GM18873 (cell line): ENCODE results near the gene TMPRSS2.

Source experiments
- ATAC-seq: cut with Tn5 transposase; IDR thresholded peaks from one replicate; pipeline ENCODE4 v1.9.1; 2021; ENCODE audit warnings: mild to moderate bottlenecking, moderate library complexity, moderate number of reproducible peaks; ENCODE audit not compliant: unreplicated experiment, low FRiP score

TMPRSS2 gene

DNA sequence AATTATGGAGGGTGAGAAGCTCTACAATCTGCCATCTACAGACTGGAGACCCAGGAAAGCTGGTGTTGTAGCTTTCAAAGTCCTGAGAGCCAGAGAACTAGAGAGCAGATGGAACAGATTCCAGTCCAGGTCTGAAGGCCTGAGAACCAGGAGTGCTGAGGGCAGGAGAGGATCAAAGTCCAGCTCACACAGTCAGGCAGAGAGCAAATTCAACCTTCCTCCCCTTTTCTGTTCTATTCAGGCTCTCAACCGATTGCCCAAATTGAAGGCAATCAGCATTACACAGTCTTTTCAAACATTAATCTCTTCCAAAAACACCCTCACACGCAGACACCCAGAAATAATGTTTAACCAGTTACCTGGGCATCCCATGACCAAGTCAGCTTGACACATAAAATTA is 2.5 kb upstream of the TMPRSS2 start:
- ATAC-seq, result no peak

DNA sequence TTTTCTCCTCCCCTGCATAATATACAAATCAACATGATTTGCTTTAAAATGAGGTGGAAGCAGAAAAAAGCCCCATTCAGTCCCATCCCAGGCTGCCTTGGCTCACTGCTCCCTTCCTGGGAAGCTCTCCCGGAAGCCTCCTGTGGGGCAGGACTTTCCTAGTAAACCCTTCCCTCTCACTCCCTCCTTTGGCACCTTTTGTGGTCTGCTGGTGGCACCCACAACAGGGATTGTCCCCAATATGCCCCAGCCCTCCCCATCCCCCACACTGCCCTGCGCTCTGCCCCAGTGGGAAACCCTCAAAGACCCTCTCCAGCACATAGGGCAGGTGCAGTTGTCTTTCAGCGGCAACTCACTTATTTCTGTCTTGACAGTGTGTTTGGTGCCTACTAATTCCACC is 1.8 kb upstream of the TMPRSS2 start:
- ATAC-seq, result no peak

- no peak for ATAC-seq
Measured at GRCh38 chr21:41509145-41509496, 1.2 kb upstream of the TMPRSS2 start.

DNA sequence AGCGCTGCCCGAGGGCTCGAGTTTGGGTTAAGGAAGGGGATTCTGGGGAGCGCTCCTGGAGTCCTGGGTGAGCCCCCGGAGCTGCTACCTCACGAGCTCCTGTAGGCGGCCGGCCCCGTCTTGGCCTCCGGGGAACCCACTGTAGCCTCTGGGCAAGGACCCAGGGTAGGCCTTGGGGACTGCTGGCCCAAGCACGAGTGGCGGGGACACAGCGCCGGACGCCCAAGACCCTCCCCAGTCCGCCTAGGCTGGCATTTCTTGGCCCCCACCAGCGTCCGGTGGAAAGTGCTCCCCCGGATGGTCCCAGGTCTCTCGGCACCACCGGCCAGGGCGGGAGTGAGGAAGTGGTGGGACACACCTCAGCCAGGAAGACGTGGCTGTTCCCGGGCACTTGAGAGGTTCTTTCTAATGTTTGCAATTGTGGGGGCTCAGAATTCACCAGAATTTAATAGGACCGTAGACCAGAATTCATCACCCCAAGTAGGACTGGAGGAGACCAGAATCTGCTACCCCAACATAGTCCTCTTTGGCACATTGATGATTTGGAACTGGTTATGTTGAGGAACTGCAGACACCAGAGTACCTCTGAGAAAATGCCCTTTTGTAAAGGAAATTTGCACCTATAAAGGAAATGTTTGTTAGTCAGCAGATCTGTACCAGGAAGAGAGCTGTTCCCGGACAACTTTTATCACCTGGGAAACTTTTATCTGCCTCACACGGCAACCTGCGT is 622 bp upstream of the TMPRSS2 start:
- no peak for ATAC-seq

- ATAC-seq, result no peak
Measured at GRCh38 chr21:41506611-41507520, 1.1 kb downstream of the TMPRSS2 start.

DNA sequence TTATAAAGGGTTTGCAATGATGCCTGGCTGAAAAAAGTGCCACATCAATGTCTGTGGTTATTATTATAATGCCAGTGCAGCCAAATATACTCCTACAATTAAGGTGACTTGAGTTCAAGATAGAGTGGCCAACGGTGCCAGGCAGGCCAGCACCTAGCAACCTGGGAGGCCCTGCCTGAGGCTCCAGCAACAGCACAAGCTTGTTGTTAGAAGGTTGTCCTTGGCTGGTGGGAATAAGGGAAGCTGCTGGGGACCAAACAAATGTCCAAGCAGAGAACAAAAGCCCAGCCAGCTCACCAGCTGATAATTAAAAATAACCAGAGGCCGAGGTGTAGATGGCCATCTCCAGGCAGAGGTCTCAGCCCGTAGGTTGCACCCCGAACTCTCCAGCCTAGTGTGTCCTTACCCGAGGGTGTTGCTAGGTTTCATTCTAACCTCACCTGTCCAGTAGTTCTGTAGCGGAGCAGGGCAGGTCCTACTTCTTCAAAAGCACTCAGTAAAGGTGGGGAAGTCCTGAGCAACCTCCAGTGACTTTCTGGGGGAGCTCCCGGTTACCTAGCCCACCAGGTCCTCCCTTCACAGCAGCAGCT is 1.9 kb downstream of the TMPRSS2 start:
- no peak for ATAC-seq

DNA sequence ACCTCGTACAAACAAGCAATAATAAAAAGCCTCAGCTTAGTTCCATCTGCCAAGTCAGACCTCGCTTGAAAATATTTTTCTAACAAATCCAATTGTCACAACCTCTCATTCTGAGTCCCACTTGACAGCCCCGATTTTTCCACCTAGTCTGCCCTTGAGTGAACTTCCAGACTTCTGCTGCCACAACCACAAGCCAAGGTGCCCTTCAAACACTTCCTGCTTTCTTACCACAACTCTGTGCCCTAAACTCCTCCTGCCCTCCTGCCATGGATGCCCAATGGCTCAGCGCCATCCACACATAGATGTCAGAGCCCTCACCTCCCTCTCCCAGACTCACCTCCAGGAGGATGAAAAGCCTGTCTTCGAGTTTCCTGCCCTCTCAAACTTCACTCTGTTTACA is 3.9 kb downstream of the TMPRSS2 start:
- no peak for ATAC-seq

GRCh38 chr21:41503331-41503730 is 4.6 kb downstream of the TMPRSS2 start:
- ATAC-seq, result no peak

GRCh38 chr21:41501919-41502318 is 6.0 kb downstream of the TMPRSS2 start:
- ATAC-seq, result no peak

DNA sequence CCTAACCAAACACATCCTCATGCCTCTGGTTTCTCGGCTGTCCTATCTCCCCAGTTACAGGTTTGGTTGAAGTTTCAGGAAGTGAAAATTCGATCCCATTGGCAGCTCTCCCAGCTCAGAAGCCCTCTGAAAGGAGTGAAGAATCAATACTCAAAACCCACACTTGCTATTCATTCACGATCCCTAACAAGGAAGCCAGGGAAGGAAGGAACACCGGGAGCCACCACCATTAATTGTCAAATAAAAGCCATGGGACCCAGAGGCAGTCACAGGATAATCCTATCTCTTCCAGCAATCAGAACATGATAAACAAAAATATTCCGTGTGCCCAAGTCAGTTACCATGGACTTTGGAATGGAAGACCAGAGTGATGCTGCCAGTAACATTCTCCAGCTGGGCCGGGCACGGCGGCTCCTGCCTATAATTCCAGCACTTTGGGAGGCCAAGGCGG is 7.0 kb downstream of the TMPRSS2 start:
- no peak for ATAC-seq

GRCh38 chr21:41500363-41500762 is 7.6 kb downstream of the TMPRSS2 start:
- ATAC-seq, result no peak

- ATAC-seq, result no peak
Measured at GRCh38 chr21:41499920-41500319, 8.0 kb downstream of the TMPRSS2 start.

- no peak for ATAC-seq
Measured at GRCh38 chr21:41497788-41498187, 10.2 kb downstream of the TMPRSS2 start.

DNA sequence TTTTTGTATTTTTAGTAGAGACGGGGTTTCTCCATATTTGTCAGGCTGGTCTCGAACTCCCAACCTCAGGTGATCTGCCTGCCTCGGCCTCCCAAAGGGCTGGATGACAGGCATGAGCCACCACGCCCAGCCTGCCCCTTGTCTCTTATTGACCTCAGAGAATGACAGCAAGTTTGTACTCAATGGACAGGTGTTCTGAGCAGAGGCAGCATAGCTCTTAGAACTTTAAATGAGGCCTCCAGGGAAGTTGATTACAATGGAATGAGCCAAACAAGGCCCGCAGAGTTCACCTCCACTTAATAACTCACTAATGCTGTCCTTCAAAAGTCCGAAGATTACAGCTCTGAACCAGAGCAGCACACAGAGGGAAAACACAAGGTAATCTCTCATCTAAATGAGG is 10.9 kb downstream of the TMPRSS2 start:
- no peak for ATAC-seq

DNA sequence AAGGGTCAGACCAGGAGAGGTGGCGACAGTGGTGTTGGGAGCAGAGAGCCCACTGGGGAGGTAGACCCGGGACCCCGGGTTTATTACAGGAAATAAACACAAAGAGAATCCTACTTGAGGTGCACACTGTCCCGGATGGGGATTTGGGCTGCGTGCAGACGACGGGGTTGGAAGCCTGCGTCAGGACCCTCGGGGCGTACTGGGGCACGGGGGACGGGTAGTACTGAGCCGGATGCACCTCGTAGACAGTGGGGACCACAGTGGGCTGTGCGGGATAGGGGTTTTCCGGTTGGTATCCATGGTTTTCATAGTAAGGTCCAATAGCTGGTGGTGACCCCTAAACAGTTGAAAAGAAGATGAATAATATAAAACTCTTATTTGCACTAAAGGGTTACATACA is 13.7 kb downstream of the TMPRSS2 start:
- no peak for ATAC-seq

DNA sequence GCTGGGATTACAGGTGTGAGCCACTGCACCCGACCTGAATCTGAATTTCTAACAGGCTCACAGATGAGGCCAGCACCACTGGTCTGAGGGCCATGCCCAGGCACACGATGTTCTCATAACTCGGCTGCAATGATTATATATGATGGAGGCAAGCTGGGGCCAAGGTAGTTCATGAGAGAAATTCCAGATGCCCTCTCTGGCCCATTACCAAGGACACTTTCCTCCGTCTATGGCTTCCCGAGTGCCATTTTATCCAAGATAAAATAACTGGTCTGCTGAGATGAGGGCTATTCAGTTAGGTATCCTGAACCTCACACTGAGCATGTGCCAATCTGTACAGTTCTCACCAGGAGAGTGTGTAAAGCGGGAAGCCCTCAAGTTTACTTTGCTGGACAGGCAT is 16.5 kb downstream of the TMPRSS2 start:
- ATAC-seq, result no peak

- ATAC-seq, result no peak
Measured at GRCh38 chr21:41490330-41490729, 17.6 kb downstream of the TMPRSS2 start.

GRCh38 chr21:41489329-41489728 is 18.6 kb downstream of the TMPRSS2 start:
- no peak for ATAC-seq

GRCh38 chr21:41488080-41488479 is 19.9 kb downstream of the TMPRSS2 start:
- no peak for ATAC-seq

DNA sequence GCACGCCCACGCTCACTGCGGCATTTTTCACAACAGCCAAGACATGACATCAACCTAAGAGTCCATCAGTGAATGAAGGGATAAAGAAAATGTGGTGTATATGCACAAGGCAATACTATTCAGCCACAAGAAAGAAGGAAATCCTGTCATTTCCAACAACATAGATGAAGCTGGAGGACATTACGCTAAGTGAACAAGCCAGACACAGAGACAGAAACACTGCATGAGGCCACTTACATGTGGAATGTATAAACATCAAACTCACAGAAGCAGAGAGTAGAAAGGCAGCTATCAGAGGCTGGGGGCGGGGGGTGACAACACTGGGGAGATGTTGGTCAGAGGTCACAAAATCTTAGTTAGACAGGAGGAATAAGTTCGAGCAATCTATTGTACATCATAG is 20.9 kb downstream of the TMPRSS2 start:
- ATAC-seq, result no peak

DNA sequence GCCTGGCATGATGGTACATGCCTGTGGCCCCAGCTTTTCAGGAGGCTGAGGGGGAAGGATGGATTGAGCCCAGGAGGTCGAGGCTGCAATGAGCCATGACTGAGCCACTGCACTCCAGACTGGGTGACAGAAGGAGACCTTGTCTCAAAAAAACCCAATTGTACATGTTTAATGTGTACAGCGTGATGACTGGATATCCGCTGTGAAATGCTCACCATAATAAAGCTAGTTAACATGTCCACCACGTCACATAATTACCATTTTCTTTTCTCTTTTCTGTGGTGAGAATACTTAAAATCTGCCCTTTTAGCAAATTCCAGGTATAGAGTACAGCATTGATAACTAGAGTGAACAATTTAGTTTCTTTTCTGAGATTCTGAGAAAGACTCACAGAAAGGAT is 24.0 kb downstream of the TMPRSS2 start:
- ATAC-seq, result no peak
